H9 (cell line): Measurements from ENCODE around the gene C11orf65. TPM values are rescaled to one million over a fixed set of nuclear protein-coding genes. Genes with fewer than 3 reads are reported as not detected.

Source experiments
- DNase-seq: peaks from one replicate; pipeline ENCODE4 v3.0.0-alpha.2; 2017
- H2AFZ ChIP-seq: one replicate; pipeline ENCODE4 v1.6.1; 2013; ENCODE audit warnings: mild to moderate bottlenecking, low read length, control low read depth, moderate library complexity
- H2AK5ac ChIP-seq: 2 replicates; pipeline ENCODE4 v1.6.1; 2013; ENCODE audit warnings: low read length, control low read depth, mixed read lengths; ENCODE audit not compliant: insufficient read length
- H2BK120ac ChIP-seq: one replicate; pipeline ENCODE4 v1.6.1; 2013; ENCODE audit warnings: low read depth, mild to moderate bottlenecking, low read length, control low read depth, inconsistent platforms; ENCODE audit not compliant: poor library complexity, severe bottlenecking
- H2BK12ac ChIP-seq: 2 replicates; pipeline ENCODE4 v1.6.1; 2013; ENCODE audit warnings: low read length, control low read depth, mixed read lengths, low read depth; ENCODE audit not compliant: insufficient read length
- H2BK15ac ChIP-seq: 2 replicates; pipeline ENCODE4 v1.6.1; 2013; ENCODE audit warnings: low read depth, low read length, control low read depth
- H2BK20ac ChIP-seq: one replicate; pipeline ENCODE4 v1.6.1; 2013; ENCODE audit warnings: low read depth, mild to moderate bottlenecking, low read length, control low read depth, inconsistent platforms; ENCODE audit not compliant: poor library complexity, severe bottlenecking
- H2BK5ac ChIP-seq: 2 replicates; pipeline ENCODE4 v1.6.1; 2013; ENCODE audit warnings: low read length, control low read depth, mixed read lengths; ENCODE audit not compliant: insufficient read length
- H3K14ac ChIP-seq: 2 replicates; pipeline ENCODE4 v1.6.1; 2013; ENCODE audit warnings: low read length, control low read depth; ENCODE audit not compliant: insufficient read depth
- H3K18ac ChIP-seq: 2 replicates; pipeline ENCODE4 v1.6.1; 2013; ENCODE audit warnings: low read depth, mild to moderate bottlenecking, mixed read lengths, low read length, control low read depth; ENCODE audit not compliant: insufficient read length
- H3K23ac ChIP-seq: 2 replicates; pipeline ENCODE4 v1.6.1; 2013; ENCODE audit warnings: low read length, control low read depth, mixed read lengths, low read depth; ENCODE audit not compliant: insufficient read length
- H3K23me2 ChIP-seq: 2 replicates; pipeline ENCODE4 v1.6.1; 2013; ENCODE audit warnings: low read depth, mild to moderate bottlenecking, mixed read lengths, low read length, control low read depth; ENCODE audit not compliant: insufficient read length, poor library complexity, severe bottlenecking
- H3K27ac ChIP-seq: 2 replicates; pipeline ENCODE4 v1.5.1; 2013; ENCODE audit warnings: low read length, control low read depth, mixed read lengths, low read depth; ENCODE audit not compliant: insufficient read length
- H3K27me3 ChIP-seq: 2 replicates; pipeline ENCODE4 v1.6.1; 2013; ENCODE audit warnings: low read length, control low read depth, inconsistent platforms; ENCODE audit not compliant: insufficient read depth
- H3K4ac ChIP-seq: 2 replicates; pipeline ENCODE4 v1.6.1; 2013; ENCODE audit warnings: low read depth, mild to moderate bottlenecking, control low read depth, inconsistent platforms, low read length, moderate library complexity
- H3K4me1 ChIP-seq: 2 replicates; pipeline ENCODE4 v1.6.1; 2013; ENCODE audit warnings: low read length, control low read depth, inconsistent platforms; ENCODE audit not compliant: insufficient read depth
- H3K4me2 ChIP-seq: 2 replicates; pipeline ENCODE4 v1.6.1; 2013; ENCODE audit warnings: low read length, control low read depth, mixed read lengths; ENCODE audit not compliant: insufficient read length, insufficient read depth
- H3K56ac ChIP-seq: 2 replicates; pipeline ENCODE4 v1.6.1; 2013; ENCODE audit warnings: low read depth, mild to moderate bottlenecking, mixed read lengths, low read length, control low read depth; ENCODE audit not compliant: insufficient read length
- H3K79me1 ChIP-seq: 2 replicates; pipeline ENCODE4 v1.6.1; 2013; ENCODE audit warnings: low read depth, mild to moderate bottlenecking, moderate library complexity, low read length, control low read depth, inconsistent platforms; ENCODE audit not compliant: insufficient read depth, poor library complexity, severe bottlenecking
- H3K79me2 ChIP-seq: 2 replicates; pipeline ENCODE4 v1.6.1; 2013; ENCODE audit warnings: low read length, control low read depth, inconsistent platforms; ENCODE audit not compliant: insufficient read depth
- H3K9ac ChIP-seq: 2 replicates; pipeline ENCODE4 v1.6.1; 2013; ENCODE audit warnings: low read length, control low read depth, mixed read lengths; ENCODE audit not compliant: insufficient read length; ENCODE audit errors: extremely low read depth
- H3K9me3 ChIP-seq: one replicate; pipeline ENCODE4 v1.6.1; 2013; ENCODE audit warnings: low read depth, low read length, inconsistent platforms; ENCODE audit not compliant: control insufficient read depth
- H3T11ph ChIP-seq: one replicate; pipeline ENCODE4 v1.6.1; 2013; ENCODE audit warnings: mild to moderate bottlenecking, low read length, control low read depth, inconsistent platforms
- H4K20me1 ChIP-seq: one replicate; pipeline ENCODE4 v1.6.1; 2013; ENCODE audit not compliant: control insufficient read depth, insufficient read length, insufficient read depth
- H4K5ac ChIP-seq: 2 replicates; pipeline ENCODE4 v1.6.1; 2013; ENCODE audit warnings: low read depth, mild to moderate bottlenecking, mixed read lengths, low read length, control low read depth; ENCODE audit not compliant: insufficient read length
- H4K8ac ChIP-seq: replicated peaks from 2 replicates; pipeline ENCODE4 v1.6.1; 2013; ENCODE audit warnings: low read length, control low read depth, mixed read lengths, low read depth; ENCODE audit not compliant: insufficient read length
- H4K91ac ChIP-seq: 2 replicates; pipeline ENCODE4 v1.6.1; 2013; ENCODE audit warnings: low read depth, mild to moderate bottlenecking, moderate library complexity, mixed read lengths, low read length, control low read depth; ENCODE audit not compliant: insufficient read length
- H3K27ac Mint-ChIP-seq, 3 experiments: 2 replicates in 2 of 3; 3 replicates in 1 of 3; pipeline ENCODE4 v1.8.0; 2020 to 2021; ENCODE audit warnings: mixed read lengths in 3 of 3, mild to moderate bottlenecking in 1 of 3, moderate library complexity in 1 of 3
- H3K27me3 Mint-ChIP-seq: 2 replicates; pipeline ENCODE4 v1.8.0; 2021; ENCODE audit warnings: low read depth, mild to moderate bottlenecking, moderate library complexity, mixed read lengths
- H3K36me3 Mint-ChIP-seq, 3 experiments: 2 replicates in 2 of 3; 3 replicates in 1 of 3; pipeline ENCODE4 v1.8.0; 2020 to 2021; ENCODE audit warnings: low read depth in 3 of 3, mixed read lengths in 3 of 3; ENCODE audit not compliant: insufficient read depth in 1 of 3
- H3K4me1 Mint-ChIP-seq, 2 experiments: 2 replicates each; pipeline ENCODE4 v1.8.0; 2020; ENCODE audit warnings: mixed read lengths in 2 of 2
- H3K4me3 Mint-ChIP-seq, 2 experiments: 2 replicates in 1 of 2; 3 replicates in 1 of 2; pipeline ENCODE4 v1.8.0; 2020 to 2021; ENCODE audit warnings: mild to moderate bottlenecking in 2 of 2, mixed read lengths in 2 of 2, moderate library complexity in 1 of 2
- H3K9me3 Mint-ChIP-seq, 2 experiments: 2 replicates in 1 of 2; 3 replicates in 1 of 2; pipeline ENCODE4 v1.8.0; 2020; ENCODE audit warnings: mild to moderate bottlenecking in 2 of 2, mixed read lengths in 2 of 2, moderate library complexity in 1 of 2
- WGBS: extraction: QIAGEN DNeasy Blood & Tissue Kit; methylation state at CpG from one replicate; pipeline ENCODE4 v1.1.7; 2013; ENCODE audit warnings: missing lambda C conversion rate, low lambda C conversion rate, mixed read lengths; ENCODE audit not compliant: insufficient read length; ENCODE audit errors: extremely low coverage; 5-methylcytosine and 5-hydroxymethylcytosine counted together
- total RNA-seq: library from RNA; stranded (reverse); gene quantifications from 2 replicates; pipeline ENCODE4 v1.2.1, GENCODE V29; 2021
- TF ChIP-seq, protein P1 (sequence below): fragments of 200-600 bp; sonication (generic); conservative IDR thresholded peaks from 3 replicates; pipeline ENCODE4 v1.8.0; 2021; ENCODE audit warnings: antibody characterized with exemption, mild to moderate bottlenecking

The C11orf65 gene
- total RNA-seq, 1 experiment from 2014 or later: 0.55 TPM

- H3K4me2 ChIP-seq: no peak overlapping the region
- H3K23ac ChIP-seq: no peak overlapping the region
- TF ChIP-seq, protein P1, sequence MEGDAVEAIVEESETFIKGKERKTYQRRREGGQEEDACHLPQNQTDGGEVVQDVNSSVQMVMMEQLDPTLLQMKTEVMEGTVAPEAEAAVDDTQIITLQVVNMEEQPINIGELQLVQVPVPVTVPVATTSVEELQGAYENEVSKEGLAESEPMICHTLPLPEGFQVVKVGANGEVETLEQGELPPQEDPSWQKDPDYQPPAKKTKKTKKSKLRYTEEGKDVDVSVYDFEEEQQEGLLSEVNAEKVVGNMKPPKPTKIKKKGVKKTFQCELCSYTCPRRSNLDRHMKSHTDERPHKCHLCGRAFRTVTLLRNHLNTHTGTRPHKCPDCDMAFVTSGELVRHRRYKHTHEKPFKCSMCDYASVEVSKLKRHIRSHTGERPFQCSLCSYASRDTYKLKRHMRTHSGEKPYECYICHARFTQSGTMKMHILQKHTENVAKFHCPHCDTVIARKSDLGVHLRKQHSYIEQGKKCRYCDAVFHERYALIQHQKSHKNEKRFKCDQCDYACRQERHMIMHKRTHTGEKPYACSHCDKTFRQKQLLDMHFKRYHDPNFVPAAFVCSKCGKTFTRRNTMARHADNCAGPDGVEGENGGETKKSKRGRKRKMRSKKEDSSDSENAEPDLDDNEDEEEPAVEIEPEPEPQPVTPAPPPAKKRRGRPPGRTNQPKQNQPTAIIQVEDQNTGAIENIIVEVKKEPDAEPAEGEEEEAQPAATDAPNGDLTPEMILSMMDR: no peak
- no peak overlapping the region for H2AK5ac ChIP-seq
- no peak overlapping the region for H2BK12ac ChIP-seq
- H2BK15ac ChIP-seq: no peak overlapping the region
- H2BK20ac ChIP-seq: no peak overlapping the region
- no peak overlapping the region for H3T11ph ChIP-seq
- no peak overlapping the region for H2BK5ac ChIP-seq
- no peaks in the 10 kb centered on the region for H4K20me1 ChIP-seq
- H4K91ac ChIP-seq: no peak overlapping the region
- no peak overlapping the region for H2AFZ ChIP-seq
- Mint-ChIP-seq H3K36me3 (no peaks in the 10 kb centered on the region), H3K27ac (no peak overlapping the region), H3K9me3 (no peaks in the 10 kb centered on the region; a peak in 1 of 5 replicates), H3K4me3 (no peak overlapping the region), H3K27me3 (peaks cover 8% of the 10 kb centered on the region), H3K4me1 (peaks cover 11 to 14% of the 10 kb centered on the region in 2 experiments)
- no peak overlapping the region for H3K4ac ChIP-seq
- peaks cover 14% of the 10 kb centered on the region for H3K23me2 ChIP-seq
- no peaks in the 10 kb centered on the region for H3K79me2 ChIP-seq
- WGBS: no CpG with 5 or more reads among the region's 5 CpGs
- H3K27ac ChIP-seq: no peak overlapping the region
- H3K9ac ChIP-seq: no peak overlapping the region
- no peak overlapping the region for H2BK120ac ChIP-seq
- H3K9me3 ChIP-seq: no peaks in the 10 kb centered on the region
- no peaks in the 10 kb centered on the region for H3K79me1 ChIP-seq
- DNase-seq: no peak
- no peak overlapping the region for H3K18ac ChIP-seq
- H3K4me1 ChIP-seq: no peaks in the 10 kb centered on the region; the same call in none of the 2 replicates
- no peak overlapping the region for H4K8ac ChIP-seq
- no peaks in the 10 kb centered on the region for H3K27me3 ChIP-seq
- no peak overlapping the region for H3K14ac ChIP-seq
- H3K56ac ChIP-seq: no peak overlapping the region
- no peak overlapping the region for H4K5ac ChIP-seq
Observed at GRCh38 chr11:108501396-108501795, 34.1 kb upstream of the C11orf65 start.
